M059J (cell line): ENCODE results near the gene FIGLA. TPM values are rescaled to one million over a fixed set of nuclear protein-coding genes. Genes with fewer than 3 reads are reported as not detected.
"Not testable (repeated sequence)": the region's sequence is repeated elsewhere in the genome, so short reads cannot be mapped to it uniquely, and the experiment has no call there.

ENCODE experiments used
- DNase-seq: peaks from one replicate; pipeline ENCODE4 v3.0.0-alpha.2; 2012; ENCODE audit warnings: low read depth
- total RNA-seq: library from RNA; depleted of rRNA; stranded (reverse); fragments of >200 nt; shearing (Covaris generic); gene quantifications from 2 replicates; pipeline ENCODE4 v1.2.3, GENCODE V29; 2014; rRNA removed

The FIGLA gene
- total RNA-seq, 1 experiment from 2014 or later: not detected

GRCh38 chr2:70746094-70746974, 44.1 kb downstream of the FIGLA start:
- DNase-seq: no peak

GRCh38 chr2:70745276-70745825, 45.1 kb downstream of the FIGLA start:
- DNase-seq: no peak

- no peak for DNase-seq
Measured at GRCh38 chr2:70744397-70744796, 46.0 kb downstream of the FIGLA start.

DNA sequence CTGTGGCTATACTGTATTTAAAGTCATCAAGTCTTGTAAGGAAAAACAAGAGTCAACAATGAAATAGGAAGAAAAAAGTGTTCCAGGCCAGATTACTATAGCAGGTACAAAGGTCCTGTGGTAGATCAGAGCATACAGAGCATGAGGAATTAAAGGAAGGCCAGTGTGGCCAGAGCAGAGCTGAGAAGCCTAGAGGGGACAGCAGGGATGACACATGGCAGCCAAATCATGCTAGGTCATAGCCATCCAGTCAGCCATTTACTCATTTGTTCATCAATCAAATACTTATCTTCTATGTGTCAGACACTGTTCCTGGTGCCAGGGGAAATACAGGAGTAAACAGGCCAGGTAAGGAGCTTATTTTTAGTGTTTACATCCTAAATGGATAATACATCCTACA, 46.8 kb downstream of the FIGLA start:
- DNase-seq: no peak

GRCh38 chr2:70743068-70743467, 47.4 kb downstream of the FIGLA start:
- DNase-seq: no peak

DNA sequence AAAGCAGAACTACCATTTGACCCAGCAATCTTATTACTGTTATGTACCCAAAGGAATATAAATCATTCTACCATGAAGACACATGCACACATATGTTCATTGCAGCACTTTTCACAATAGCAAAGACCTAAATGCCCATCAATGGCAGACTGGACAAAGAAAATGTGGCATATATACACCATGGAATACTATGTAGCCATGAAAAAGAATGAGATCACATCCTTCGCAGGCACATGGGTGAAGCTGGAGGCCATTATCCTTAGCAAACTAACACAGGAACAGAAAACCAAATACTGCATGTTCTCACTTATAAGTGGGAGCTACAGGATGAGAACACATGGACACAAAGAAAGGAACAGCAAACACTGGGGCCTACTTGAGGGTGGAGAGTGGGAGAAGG, 51.0 kb downstream of the FIGLA start:
- not testable (repeated sequence) for DNase-seq

DNA sequence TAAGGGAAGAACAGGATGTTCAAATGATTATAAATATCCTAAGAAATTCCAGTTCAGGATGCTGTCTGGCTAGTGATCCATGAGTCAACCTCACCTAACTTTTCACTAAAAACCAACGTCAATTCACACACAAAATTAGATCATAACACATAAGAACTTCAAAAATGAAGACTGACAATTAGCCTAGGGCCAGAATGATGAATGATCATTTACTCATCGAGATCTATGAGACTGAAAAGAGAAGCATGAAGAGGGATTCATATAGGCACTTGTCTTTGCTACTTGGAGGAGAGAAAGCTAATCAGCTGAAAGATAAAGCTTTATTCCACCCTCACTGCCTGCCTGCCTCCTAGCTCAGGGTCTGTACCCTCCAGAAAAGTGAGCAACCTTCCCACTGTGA, 52.3 kb downstream of the FIGLA start:
- DNase-seq: peak; percentile 18

DNA sequence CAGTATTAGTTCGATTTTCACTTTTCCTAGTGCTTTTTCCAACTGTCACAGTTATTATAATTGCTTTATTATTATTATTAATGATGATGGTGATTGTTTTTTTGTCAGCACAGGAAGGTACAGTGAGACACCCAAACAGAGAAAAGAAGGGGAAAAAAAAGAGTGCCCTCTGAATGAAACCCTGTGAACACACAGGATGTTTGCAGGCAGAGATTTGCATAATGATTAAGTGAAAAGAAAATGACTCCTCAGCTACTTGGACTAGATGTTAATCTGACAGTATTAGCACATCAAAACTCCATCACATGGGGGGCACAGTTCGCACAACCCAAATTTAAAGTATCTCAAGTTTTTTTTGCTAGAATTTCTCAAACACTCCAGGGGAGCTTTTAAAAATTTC, 55.4 kb downstream of the FIGLA start:
- DNase-seq: no peak

DNA sequence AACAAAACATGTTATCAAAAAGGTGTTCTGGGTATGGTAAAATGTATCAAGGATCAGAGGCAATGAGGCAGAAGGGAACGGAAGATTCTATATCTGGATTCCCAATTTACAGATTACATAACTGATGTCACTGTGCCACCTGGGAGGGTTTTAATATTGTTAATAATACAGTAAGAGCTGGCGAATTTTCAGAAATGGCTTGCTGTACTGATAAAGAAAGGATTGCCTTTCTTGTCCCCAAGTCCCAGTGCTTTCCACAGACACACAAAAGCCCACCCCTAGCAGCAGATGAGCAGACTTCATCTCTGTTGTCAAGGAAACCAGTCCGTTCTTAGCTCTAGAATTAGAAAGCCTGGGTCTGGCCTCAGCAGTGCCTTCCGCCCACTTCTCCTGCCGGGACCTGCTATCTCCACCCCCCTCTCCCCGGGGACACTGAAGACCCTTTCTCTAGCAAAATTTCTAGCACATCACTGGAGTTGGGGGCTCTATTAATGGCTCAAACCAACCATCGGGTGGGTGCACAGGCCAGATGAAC, 56.7 kb downstream of the FIGLA start:
- no peak for DNase-seq

GRCh38 chr2:70732766-70733645, 57.4 kb downstream of the FIGLA start:
- DNase-seq: no peak

DNA sequence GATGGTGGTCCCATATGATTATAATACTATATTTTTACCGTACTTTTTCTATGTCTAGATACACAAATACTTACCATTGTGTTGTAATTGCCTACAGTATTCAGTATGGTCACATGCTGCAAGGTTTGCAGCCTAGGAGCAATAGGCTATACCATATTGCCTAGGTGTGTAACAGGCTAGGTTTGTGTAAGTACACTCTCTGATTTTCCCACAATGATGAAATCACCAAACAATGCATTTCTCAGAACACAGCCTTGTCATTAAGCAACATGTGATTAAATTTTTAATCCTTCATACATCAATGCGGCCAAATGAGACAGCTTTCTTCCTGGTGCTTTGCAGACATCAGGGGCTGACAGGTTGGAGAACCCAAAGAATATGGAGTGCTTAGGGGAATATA, 59.7 kb downstream of the FIGLA start:
- no peak for DNase-seq

DNA sequence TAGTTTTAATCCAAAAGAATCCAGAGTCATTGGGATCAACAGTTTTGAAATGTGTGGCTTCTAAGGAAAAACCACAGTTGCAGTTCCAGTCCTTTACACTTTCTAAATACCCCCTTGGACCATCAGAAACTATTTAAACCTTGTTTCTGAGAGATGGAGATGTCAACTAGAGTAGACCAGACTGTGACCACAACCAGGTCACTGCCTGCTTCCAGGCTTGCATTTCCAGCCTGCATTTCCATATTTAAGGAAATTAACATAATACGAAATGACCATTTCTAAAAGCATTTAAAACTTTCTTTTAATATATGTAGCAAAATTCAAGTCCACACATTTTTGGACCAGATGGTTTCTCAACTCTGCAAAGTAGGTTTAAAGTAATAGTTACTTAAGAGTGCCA, 60.8 kb downstream of the FIGLA start:
- DNase-seq: no peak

GRCh38 chr2:70728128-70728527, 62.3 kb downstream of the FIGLA start:
- peak; percentile 45 for DNase-seq

Other genes with a start within 250 kb of the FIGLA start
- 8.1 and 9.3 TPM in 2 replicates for gene TGFA, start 236.8 kb downstream of the FIGLA start, total RNA-seq
- gene ADD2, start 22.4 kb downstream of the FIGLA start, total RNA-seq: 6.9 and 9.5 TPM in 2 replicates
- gene CLEC4F, start 30.0 kb upstream of the FIGLA start, total RNA-seq: not detected in 2 replicates
- gene CD207, start 45.2 kb upstream of the FIGLA start, total RNA-seq: not detected in 2 replicates
- 1.2 and 3.5 TPM in 2 replicates for gene VAX2, start 109.9 kb upstream of the FIGLA start, total RNA-seq
- 0.81 TPM in 1 of 2 replicates, not detected in the other for gene ATP6V1B1, start 145.3 kb upstream of the FIGLA start, total RNA-seq
- gene ANKRD53, start 188.0 kb upstream of the FIGLA start, total RNA-seq: 0.12 and 0.17 TPM in 2 replicates
- gene TEX261, start 204.2 kb upstream of the FIGLA start, total RNA-seq: 61.5 and 107 TPM in 2 replicates